ELR (cell line): ENCODE measurements around the gene AIFM1.

Source experiments
- DNase-seq: peaks from one replicate; pipeline ENCODE4 v3.0.0-alpha.2; 2015; ENCODE audit warnings: low read depth

The AIFM1 gene

DNA sequence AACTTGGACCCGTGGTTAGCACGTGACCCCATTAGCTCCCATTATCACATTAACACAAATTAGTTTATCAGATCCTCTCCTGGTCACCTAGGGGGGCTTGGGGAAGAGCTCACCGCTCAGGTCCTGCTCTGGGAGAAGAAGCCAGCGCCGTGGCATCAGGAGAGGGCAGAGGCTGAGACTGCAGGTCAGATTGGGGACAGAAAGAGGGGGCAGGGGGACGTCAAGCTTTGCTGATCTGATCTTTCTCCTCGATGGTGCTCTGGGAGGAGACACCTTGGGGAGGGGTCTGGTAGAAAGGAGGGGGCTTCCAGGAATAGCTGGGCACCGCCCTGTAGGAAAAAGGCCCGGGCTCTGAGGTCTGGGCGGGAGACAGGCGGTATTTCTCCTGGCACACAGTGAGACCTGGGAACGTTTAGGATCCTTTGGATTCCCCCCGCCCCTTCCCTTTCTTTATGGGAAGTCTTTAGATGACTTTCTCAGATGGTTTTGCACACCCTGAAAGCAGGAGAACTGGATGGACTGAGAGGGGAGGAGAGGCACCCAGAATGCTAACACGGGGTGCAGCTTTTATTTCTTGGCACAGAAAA, 46.2 kb downstream of the AIFM1 start:
- DNase-seq = peak; percentile 9

DNA sequence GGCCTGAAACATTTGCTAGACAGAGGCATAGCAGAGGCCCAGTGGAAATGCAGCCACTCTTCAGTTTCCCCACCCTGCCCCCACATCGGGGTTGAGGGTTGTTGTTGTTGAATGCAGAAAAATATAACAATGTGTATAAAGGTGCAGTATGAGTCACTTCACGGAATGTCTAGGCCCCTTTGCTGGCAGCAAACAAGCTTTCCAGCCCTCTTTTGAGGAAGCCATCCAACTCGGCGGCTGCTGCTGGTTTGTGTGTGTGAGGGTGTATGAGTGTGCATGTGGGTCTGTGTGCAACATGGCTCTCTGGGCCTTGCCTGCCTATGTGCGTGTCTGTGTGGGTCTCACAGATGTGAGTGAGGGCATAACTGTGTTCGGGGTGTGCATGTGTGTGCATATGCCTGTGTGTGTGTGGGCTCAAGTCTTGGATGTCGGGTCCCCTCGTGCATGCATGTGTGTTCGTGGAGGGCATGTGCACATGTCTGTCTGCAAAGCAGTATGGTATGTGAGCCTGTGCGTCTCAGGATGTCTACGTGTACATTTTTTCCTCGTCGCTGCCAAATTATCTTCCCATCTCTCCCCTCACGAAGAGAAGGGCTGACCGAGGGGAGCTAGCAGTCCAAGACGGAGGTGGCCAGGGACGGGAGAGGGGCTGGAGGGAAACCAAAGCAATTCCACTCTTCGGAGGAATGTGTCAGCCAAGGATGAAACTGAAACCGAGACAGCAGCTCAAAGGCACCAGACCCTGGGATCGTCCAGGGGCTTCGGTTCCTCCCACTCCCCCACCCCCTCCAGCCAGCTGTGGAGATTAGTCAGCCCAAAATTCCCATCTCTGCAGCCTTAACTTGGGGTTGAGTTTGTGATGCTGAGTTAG, 47.0 kb downstream of the AIFM1 start:
- peak; percentile 78 for DNase-seq

DNA sequence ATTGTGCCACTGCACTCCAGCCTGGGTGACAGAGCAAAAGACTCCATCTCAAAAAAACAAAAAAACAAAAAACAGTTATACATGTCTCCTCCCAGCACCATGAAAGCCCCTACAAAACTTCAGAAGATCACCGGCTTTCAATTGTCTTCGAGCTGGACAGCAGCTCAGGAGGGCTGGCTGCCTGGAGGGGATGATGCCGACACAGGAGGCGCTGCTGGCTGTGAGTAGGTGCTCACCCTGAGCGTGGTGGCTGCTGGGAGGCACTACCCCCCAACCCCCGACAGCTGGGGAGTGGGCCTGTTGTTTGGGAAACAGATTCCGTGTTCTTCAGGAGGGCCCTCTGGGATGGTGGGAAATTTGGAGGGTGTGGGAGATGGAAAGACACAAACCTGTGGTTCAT, 48.5 kb downstream of the AIFM1 start:
- no peak for DNase-seq

DNA sequence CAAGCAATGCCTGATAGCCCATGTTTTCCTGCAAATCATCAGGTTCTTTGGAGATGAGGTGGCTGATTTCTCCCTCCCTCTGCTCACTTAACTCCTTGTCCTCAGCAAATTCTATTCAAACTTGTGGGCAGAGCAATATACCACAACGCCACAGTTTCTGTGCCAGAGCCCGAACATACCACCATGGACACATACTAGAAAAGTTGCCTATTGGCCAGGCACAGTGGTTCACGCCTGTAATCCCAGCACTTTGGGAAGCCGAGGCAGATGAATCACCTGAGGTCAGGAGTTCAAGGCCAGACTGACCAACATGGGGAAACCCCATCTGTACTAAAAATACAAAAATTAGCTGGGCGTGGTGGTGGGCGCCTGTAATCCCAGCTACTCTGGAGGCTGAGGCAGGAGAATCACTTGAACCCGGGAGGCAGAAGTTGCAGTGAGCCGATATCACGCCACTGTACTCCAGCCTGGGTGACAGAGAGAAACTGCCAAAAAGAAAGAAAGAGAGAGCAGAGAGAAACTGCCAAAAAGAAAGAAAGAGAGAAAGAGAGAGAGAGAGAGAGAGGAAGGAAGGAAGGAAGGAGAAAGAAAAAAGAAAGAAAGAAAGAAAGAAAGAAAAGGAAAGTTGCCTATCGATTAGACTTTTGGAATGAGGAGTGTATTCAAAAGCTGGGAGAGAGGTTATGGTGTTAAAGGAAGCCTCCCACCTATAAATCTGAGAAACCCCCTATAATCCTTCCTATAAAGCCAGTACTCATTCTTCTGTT, 50.3 kb downstream of the AIFM1 start:
- DNase-seq = peak; percentile 78

DNA sequence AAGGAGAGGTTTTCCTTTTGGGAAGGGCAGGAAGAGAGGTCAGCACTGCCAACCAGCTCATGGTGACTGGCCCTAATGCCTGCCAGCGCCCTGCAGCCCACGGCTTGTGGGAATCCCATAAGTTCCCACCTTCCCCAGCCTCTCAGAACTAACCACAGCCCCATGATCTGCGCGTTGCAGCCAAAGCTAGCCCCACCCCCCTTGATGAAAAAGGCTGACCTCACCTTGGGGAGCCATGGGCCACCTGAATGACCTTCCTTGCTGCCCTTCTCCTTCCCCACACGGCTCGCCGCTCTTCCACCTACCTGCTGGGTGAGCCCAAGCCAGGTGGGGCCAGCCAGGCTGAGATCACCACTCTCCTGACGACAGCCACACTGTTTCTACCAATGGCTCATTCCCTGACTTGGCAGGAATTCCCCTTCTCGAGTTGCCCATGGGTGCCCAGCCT, 51.5 kb downstream of the AIFM1 start:
- peak; percentile 76 for DNase-seq

DNA sequence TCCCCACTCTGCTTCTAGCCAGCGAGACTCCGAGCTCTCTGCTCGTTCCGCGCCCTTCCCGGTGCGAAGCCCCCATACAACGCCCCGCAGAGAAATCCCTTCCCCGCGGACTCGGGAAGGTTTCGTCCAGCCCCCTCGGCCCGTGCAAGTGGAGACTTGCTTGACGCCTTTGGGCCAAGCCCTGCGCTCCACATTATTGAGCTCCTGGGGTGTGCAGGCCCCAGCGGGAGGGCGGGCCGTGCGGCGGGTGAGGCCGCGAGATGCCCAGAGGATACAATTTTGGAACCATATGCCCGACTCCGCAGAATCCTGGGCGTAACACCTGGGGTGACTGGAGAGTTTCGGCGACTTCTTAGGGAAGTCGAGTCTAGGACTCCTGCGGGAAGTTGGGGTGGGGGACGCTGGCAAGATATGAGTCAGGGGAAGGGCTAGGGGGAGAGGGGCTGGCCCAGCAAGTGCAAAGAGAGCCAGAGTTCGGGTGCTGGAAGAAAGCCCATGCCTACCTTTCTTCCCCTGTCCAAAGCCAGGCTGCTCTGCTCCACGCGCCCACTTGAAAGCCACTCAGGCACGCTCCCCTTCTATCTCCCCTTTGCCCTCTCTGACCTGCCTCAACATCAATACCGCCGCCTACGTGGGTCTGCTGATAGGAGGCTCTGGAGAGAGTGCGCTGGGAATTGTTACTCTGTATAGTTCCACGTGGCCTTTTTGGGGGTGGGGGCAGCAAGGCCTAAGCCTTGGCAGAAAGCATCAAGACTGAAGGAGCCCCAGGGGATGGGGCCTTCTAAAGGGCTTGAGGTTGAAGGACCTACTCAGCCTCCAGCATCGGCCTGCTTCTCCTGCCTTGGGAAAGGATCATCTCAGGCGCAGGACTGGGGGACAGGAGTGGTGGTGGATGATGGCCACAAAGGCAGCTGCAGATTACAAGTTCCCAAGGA, 54.2 kb downstream of the AIFM1 start:
- DNase-seq = peak; percentile 42

DNA sequence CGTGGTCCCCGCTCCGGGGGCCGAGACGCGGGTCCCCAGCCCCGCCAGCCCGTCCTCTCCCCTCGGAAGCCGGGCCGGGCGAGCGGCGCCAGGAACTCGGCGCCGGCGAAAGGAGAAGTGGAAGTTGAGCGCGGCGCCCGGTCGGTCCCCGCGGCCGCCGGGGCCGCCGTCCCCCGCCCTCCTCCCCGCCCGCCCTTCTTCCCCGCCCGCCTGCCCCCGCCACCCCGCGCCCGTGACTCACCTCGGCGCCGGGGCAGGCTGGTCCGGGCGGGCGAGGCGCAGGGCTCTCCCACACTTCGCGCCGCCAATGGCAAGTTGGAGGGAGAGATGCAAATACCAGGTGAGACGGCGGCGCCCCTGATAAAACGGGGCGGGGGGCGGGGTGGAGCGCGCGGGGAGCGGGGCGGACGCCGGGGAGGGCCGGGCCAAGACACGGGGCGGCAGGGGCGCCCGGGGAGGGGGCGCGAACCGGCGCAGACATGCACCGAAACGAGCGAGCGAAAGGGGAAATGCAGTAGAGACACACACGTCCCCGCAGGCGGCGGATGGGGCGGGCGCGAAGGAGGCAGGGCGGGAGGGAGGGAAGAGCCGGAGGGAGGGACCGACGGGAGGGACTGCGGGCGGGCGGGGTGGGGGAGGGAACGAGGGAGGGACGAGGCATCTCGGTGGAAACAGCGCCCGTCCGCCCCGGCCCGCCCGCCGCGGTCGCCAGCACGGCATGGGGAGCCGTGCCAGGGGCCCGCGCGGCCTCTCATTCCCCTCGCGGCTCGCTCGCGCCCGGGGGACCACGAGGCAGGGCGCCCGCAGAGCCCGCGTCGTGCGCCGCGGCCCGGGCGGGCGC, 55.0 kb downstream of the AIFM1 start, which contains the start of gene ELF4:
ELF4 (minus strand) TSS at position 119 of the 841 bp plus-strand sequence. CDS start 29,167 bp downstream, outside the sequence.
- DNase-seq = peak; percentile 71

DNA sequence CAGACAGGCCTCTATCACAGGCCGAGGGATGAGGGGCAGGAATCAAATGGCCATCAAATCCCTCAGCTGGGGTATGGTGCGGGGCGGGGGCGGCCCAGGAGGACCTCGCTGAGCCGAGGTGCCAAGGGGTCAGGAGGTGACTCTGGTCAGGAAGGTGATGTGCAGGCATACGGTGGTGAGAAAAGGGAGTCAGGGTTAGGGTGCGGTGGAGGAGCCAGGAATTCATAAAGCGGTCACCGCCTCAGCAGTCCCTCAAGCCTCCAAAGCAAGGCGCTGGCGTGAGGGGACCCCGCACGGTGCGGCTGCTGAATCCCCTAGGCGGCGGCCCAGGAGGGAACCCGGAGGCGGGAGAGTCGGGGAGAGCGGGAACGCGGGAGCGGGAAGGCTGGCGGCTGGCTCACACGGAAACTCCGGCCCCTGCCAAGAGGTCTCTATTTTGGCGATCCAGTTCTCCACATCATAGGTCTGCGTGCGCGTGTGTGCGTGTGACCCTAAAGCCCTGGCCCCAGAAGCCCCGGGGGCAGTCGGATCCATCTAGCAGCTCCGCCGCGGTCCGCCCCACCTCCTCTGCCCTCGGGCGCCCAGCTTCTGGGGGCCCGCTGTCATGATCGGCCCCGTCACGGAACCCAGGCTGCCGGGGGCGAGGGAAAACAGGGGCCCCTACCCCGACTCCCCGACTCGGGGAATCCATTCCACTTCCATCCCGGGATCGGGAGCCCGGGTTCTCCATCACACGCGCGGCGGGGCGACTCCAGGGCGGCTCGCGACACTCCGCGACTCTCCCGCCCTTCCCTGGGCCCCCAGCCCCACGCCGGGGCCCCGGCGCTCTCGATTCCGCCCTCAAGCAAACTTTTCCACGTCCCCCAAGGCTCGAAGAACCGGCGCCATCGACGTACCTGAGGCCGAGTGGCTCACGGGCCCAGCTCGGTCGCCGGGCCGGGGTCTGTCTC, 55.9 kb downstream of the AIFM1 start:
- peak; percentile 62 for DNase-seq

DNA sequence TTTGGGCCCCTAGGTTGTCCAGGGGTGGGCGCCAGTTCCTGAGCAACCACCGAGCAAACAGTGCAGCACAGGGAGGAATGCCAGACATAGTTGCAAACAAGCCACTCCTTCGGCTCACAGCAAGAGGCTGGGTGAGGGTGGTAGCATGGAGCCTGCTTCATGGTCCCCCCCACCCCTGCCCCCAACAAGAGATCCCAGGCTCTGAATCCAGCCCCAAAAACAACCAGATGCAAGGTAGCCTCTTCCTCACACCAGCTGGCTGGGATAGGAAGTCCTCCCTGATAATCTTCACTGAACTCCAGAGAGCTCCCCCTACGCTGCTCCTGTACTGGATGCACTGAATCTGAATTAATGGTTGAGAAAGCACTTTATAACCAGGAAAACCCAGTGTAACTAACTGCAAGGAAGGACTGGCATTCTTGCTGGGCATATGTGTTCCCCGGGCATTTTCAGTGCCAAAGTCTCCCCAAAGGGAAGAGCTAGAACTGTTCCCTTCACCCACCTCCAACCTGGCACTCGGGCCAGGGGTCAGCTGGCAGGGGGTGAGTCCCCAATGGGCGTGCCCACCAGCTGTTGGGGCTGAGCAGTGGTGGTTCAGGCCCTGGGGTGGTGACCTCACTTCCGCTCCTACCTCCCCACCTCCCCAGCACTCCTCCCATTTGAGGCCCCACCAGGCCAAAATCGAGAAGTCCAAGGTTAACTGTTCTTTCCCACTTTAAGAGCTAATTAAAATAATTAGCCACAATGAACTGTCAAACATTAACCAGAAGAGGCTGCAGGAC, 56.8 kb downstream of the AIFM1 start:
- DNase-seq = peak; percentile 60

DNA sequence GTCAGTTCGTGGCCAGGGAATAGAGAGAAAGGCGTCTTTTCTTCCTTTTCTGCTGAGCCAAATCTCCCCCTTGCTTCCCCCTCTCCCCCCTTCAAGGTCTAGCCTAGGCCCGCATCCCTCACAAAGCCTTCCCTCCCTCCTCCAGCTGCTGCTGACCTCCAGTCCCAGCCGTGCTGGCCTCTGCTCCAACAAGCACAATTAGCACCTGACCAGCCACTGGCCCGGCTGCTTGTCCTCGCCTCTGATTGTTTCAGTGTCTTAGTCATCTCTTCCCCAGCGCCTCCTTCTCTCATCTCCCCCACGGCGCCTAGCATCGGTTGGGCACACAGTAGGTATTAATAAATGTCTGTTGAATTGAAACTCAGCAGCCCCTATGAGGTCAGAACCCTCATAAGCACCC, 59.6 kb downstream of the AIFM1 start:
- no peak for DNase-seq

DNA sequence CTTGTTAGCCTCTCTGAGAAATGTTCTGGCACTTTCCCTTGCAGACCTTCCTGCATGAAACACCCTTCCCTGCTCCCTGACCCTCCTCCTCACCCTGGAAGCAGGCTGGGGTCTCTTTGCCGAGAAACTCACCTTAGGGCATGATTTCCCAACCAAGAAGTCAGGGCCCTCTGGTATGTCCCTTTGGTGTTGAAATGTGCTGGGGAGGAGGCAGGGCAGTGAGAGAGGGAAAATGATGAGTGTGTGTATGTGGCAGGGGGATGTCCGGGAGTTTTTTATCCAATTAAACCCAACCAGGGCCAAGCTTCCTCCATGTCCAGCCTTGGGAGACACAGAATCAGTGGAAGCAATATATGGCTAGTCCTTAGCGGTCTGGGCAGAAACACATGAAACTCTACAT, 60.4 kb downstream of the AIFM1 start:
- no peak for DNase-seq

DNA sequence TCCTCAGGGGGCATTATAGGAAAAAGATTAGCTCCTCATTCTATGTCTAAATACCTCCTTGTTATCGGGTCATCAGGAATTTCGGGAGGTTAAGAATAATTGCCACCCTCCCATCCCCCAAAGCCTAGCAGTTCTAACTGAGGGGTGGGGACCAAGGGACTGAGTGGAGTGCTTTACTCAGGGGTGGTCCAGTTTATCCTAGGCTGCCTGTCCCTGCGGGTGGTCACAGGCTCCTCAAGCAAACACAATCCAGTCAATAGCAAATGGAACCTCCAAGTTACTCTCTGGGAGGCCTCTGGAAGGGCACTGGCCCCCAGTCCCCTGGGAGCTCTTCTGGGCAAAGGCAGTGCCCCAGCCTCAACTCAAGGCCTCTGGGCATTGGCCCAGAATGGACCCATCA, 62.0 kb downstream of the AIFM1 start:
- no peak for DNase-seq

DNA sequence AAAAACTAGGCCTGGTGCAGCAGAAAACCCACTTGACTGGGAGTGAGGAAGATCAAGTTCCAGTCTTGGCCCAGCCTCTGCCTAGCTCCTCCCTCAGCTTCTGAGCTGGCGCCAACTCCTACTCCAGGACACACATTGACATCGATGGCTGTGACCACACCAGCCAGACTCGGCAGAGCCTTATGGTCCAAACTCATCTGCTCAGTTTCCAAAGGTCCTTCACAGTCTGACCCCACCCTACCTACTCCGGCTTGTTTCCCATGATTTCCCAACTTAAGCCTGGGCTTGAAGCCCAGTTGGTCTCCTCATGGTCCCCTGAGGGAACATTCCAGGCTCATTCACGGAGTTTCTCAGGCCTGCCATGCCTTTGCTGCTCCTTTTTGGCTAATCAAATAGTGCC, 65.5 kb downstream of the AIFM1 start:
- DNase-seq = no peak

DNA sequence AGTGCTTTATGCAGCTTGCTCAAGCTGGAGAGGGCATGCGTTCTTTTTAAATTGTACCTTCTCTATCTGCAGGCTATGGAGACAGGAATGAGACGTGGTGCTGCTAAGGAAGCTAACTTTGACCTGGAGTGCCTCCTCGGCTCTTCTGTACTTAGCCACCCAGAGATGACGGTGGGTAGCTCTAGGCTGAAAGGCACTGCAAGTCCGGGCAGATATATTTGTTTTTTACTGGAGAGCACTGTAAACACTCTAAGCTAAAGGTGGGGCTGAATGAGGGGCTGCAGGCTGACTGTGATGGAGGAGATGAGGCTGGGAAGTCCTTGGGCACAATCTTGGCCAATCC, 67.5 kb downstream of the AIFM1 start:
- DNase-seq = no peak

DNA sequence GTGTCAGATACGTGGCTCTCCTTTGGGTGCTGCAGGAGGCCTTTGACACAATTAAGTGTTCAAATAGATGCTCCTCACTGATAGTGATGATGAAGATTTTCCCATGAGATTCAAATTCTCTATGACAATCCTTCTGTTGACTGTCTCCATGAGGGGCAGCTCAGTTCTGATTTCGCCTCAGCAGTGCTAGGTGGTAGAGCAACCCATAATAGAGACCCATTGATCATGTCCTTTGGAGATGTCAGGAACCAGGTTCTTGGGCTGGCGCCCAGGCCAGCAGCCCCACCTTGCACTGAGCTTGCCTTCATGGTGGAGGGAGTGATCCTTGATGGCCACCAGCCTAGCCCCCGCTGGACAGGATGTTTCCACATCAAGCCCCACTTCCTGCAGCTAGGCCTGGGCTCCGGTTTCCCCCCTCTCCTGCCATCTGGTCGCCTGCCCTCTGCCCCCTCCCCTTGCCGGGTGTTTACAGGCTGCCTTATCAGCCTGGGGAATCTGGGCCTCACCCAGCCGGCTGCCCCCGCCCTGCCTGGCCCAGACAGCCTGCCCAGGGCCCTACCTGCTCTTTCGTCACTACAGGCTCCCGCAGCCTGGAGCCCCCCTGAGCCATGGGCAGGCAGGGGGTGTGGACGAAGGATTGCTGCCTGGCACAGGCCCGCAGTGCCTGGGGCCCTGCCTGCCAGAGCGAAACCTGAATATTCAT, 68.0 kb downstream of the AIFM1 start:
- DNase-seq = no peak

DNA sequence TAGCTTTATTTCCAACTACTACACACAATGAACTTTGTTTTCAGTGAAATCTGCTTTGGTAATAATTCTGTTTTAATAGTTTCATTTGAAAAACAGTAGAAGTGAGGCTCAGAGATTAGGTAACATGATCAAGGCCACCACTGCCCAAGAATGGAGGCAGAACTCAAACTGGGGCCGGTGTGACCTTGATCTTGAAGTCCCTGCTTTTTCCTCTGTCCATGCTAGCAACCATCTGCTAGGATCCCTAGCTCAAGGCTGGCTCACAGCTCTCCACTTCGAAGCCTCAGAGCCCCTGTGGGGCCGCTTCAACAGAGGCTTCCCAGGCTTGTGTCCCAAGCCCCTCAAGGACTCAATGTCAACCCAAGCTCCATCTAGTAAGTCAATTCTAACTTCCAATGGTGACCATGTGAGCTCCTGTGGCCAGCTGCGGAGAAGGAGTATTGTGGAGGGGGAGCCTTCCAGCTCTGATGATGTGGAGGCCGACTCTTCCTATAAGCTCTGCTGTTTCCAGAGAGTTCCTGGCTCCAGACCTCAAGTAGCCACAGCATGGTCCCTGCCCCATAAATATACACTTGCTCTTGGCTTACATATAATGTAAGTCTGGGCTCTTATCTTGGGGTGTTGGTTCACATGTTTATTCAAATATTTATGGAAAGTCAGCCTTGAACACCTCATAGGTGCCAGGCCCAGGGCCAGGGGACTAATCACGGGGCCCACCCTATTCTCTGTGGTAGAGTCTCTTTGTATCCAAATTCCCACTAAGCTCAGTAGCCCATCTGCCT, 70.2 kb downstream of the AIFM1 start:
- DNase-seq = no peak

DNA sequence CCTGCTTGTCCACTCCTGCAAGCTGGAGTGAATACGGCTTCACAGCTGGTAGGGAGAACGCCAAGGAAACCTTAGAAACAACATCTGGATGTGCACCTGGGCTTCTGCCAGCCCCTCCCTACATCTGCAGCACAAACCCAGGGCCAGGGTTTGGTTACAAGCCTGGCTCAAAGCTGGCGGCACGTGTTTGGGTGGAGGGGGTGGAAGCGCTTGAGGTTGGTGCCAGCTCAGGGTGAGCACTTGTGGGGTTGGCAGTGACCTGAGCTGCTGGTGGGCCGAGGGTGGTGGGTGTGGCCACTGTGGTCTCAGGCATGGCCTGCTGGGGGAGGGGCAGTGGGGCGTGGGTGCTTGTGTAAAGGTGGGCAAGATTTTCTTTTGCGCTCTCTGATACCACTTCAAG, 70.9 kb downstream of the AIFM1 start:
- DNase-seq = no peak
